ENCODE measurements around the gene KSR1. TPM values are rescaled to one million over a fixed set of nuclear protein-coding genes. Genes with fewer than 3 reads are reported as not detected.
"Not testable (repeated sequence)": the region's sequence is repeated elsewhere in the genome, so short reads cannot be mapped to it uniquely, and the experiment has no call there.

KSR1 gene
- total RNA-seq, 2 donors from 2014 or later: 99.9 to 142 TPM

- WGBS, 2 donors: 89 to 92% methylated on average over 13 of the region's 13 CpGs
- intact Hi-C loops (cut with DNase I): no loop called here
- Histone ChIP-seq H3K4me1 (no peaks in the 10 kb centered on the region), H3K36me3 (replicated peaks in 1 of 2; ENCODE audit: insufficient read depth in 1 of 2, low read depth in 2 of 2) (no peaks in the 10 kb centered on the region), H3K9me3 (no peaks in the 10 kb centered on the region), H3K4me3 (no peak overlapping the region), H3K27me3 (no peaks in the 10 kb centered on the region), H3K27ac (no peak overlapping the region)
- ATAC-seq (no peak), DNase-seq (no peak)
- TF ChIP-seq POLR2A (IDR thresholded peaks at IDR 0.05) (no peak), CTCF (IDR thresholded peaks at IDR 0.05) (no peak)
These were observed 190.0 kb downstream of the KSR1 start for GRCh38 chr17:27646232-27646631.

GRCh38 chr17:27647765-27648164 is 191.5 kb downstream of the KSR1 start:
- intact Hi-C loops (cut with DNase I): no loop called here
- 84 to 85% methylated on average over 9 of the region's 9 CpGs for WGBS, 2 donors
- TF ChIP-seq CTCF (IDR thresholded peaks at IDR 0.05) (no peak), POLR2A (IDR thresholded peaks at IDR 0.05) (no peak)
- ATAC-seq: no peak
- DNase-seq: no peak
- H3K27ac ChIP-seq: no peak overlapping the region
- H3K4me3 ChIP-seq: no peak overlapping the region
- H3K4me1 ChIP-seq: no peaks in the 10 kb centered on the region
- no peaks in the 10 kb centered on the region for H3K27me3 ChIP-seq
- H3K9me3 ChIP-seq: no peaks in the 10 kb centered on the region
- no peaks in the 10 kb centered on the region for H3K36me3 ChIP-seq (replicated peaks in 1 of 2; ENCODE audit: insufficient read depth in 1 of 2, low read depth in 2 of 2)

GRCh38 chr17:27649111-27649571 is 192.9 kb downstream of the KSR1 start:
- H3K4me1 ChIP-seq; DNase-seq; H3K4me3 ChIP-seq; H3K9me3 ChIP-seq; H3K36me3 ChIP-seq (replicated peaks in 1 of 2; ENCODE audit: insufficient read depth in 1 of 2, low read depth in 2 of 2); H3K27ac ChIP-seq; ATAC-seq; intact Hi-C loops (cut with DNase I); H3K27me3 ChIP-seq: not testable (repeated sequence)
- 62 to 66% methylated on average over 5 of the region's 5 CpGs for WGBS, 2 donors

GRCh38 chr17:27649929-27650328 is 193.7 kb downstream of the KSR1 start:
- Histone ChIP-seq H3K4me3 (no peak overlapping the region), H3K27me3 (no peaks in the 10 kb centered on the region), H3K36me3 (replicated peaks in 1 of 2; ENCODE audit: insufficient read depth in 1 of 2, low read depth in 2 of 2) (no peaks in the 10 kb centered on the region), H3K27ac (no peak overlapping the region), H3K4me1 (no peaks in the 10 kb centered on the region), H3K9me3 (no peaks in the 10 kb centered on the region)
- ATAC-seq (no peak), DNase-seq (peak in 3 of 4 donors; percentile 26 to 47 (median 32))
- no peak for TF ChIP-seq CTCF (IDR thresholded peaks at IDR 0.05)
- TF ChIP-seq POLR2A (IDR thresholded peaks at IDR 0.05): no peak
- intact Hi-C loops (cut with DNase I): loop anchor here (10.0 kb wide), 1 partner anchor 45 kb away; no protein-coding TSS in a partner anchor
- WGBS, 2 donors: 50 to 76% methylated on average over 2 to 16 of the region's 16 CpGs

- TF ChIP-seq POLR2A (IDR thresholded peaks at IDR 0.05): no peak
- no peak for TF ChIP-seq CTCF (IDR thresholded peaks at IDR 0.05)
- intact Hi-C loops (cut with DNase I): loop anchor here (10.0 kb wide), 1 partner anchor 46 kb away; no protein-coding TSS in a partner anchor
- H3K36me3 ChIP-seq (replicated peaks in 1 of 2; ENCODE audit: insufficient read depth in 1 of 2, low read depth in 2 of 2): no peaks in the 10 kb centered on the region
These were observed 194.6 kb downstream of the KSR1 start for GRCh38 chr17:27650836-27651235.

More at GRCh38 chr17:27650836-27651235, 194.6 kb downstream of the KSR1 start:
- H3K9me3 ChIP-seq: no peaks in the 10 kb centered on the region
- 59 to 67% methylated on average over 8 to 11 of the region's 11 CpGs for WGBS, 2 donors
- DNase-seq (no peak), ATAC-seq (no peak)
- H3K4me3 ChIP-seq: no peak overlapping the region
- H3K4me1 ChIP-seq: no peaks in the 10 kb centered on the region
- no peaks in the 10 kb centered on the region for H3K27me3 ChIP-seq
- no peak overlapping the region for H3K27ac ChIP-seq
